Measurements from ENCODE around the gene STIM1. TPM values are rescaled to one million over a fixed set of nuclear protein-coding genes. Genes with fewer than 3 reads are reported as not detected.
A peak's percentile ranks its signal among the peaks of the same experiment; 100 is the strongest.

Gene STIM1
- total and polyA plus RNA-seq, 2 experiments from 2014 or later: 16.1 to 60.0 TPM

DNA sequence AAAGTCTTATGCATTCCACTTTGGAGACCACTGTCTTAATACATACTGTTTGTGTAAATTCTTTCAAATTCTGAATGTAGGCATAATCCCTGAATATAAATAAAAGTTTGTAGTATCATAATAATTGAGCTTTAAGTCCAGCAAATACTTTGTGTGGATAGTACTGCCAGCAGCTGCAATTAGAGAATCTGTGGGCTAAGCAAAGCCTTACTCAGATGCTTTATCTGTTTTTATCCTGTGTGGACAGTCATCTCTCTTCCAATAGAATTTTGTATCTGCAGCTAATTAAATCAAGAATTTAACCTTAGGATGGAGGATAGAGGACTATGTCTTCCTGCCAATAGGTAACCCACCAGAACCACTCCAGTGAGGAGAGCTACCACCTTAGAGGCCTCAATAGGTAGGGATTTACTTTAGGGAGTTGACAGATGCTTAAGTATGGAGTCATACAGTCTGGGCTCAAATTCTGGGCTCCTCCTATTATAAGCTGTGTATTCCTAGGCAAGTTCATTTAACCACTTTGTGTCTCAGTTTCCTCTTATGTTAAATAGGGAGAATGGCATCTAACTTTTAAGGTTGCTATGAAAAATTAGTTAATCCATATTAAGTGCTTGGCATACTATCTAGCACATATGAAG lies 71.1 kb downstream of the STIM1 start:
- no peak overlapping the region for H3K4me3 ChIP-seq
- H3K27ac ChIP-seq: no peak overlapping the region
- no peaks in the 10 kb centered on the region for H3K9me3 ChIP-seq (ENCODE audit: low read depth)
- TF ChIP-seq CTCF (IDR thresholded peaks at IDR 0.05; ENCODE audit: low read depth, low read length): no peak
- H3K36me3 ChIP-seq: no peaks in the 10 kb centered on the region
- peaks cover 25% of the 10 kb centered on the region for H3K4me1 ChIP-seq (ENCODE audit: low read depth)
- H3K27me3 ChIP-seq: no peaks in the 10 kb centered on the region
- DNase-seq (ENCODE audit: low read depth in 1 of 2, low spot score in 1 of 2): no peak

GRCh38 chr11:3927129-3927796 lies 71.8 kb downstream of the STIM1 start:
- TF ChIP-seq CTCF (IDR thresholded peaks at IDR 0.05; ENCODE audit: low read depth, low read length): no peak
- Histone ChIP-seq H3K27me3 (no peaks in the 10 kb centered on the region), H3K36me3 (no peaks in the 10 kb centered on the region), H3K4me3 (no peak overlapping the region), H3K9me3 (ENCODE audit: low read depth) (no peaks in the 10 kb centered on the region), H3K27ac (no peak overlapping the region), H3K4me1 (ENCODE audit: low read depth) (peaks cover 25% of the 10 kb centered on the region)
- no peak for DNase-seq (ENCODE audit: low read depth in 1 of 2, low spot score in 1 of 2)

GRCh38 chr11:3929232-3929631 lies 73.8 kb downstream of the STIM1 start:
- TF ChIP-seq CTCF (IDR thresholded peaks at IDR 0.05; ENCODE audit: low read depth, low read length): no peak

GRCh38 chr11:3929649-3930048 lies 74.2 kb downstream of the STIM1 start:
- Histone ChIP-seq H3K4me1 (ENCODE audit: low read depth) (peaks cover 38% of the 10 kb centered on the region), H3K9me3 (ENCODE audit: low read depth) (no peaks in the 10 kb centered on the region), H3K27me3 (no peaks in the 10 kb centered on the region), H3K27ac (peak overlapping the region; percentile 91), H3K36me3 (no peaks in the 10 kb centered on the region), H3K4me3 (no peak overlapping the region)
- peak in 1 of 2 donors; percentile 84 for DNase-seq (ENCODE audit: low read depth in 1 of 2, low spot score in 1 of 2)
- TF ChIP-seq CTCF (IDR thresholded peaks at IDR 0.05; ENCODE audit: low read depth, low read length): no peak

More at GRCh38 chr11:3929232-3929631, 73.8 kb downstream of the STIM1 start:
- no peaks in the 10 kb centered on the region for H3K27me3 ChIP-seq
- DNase-seq (ENCODE audit: low read depth in 1 of 2, low spot score in 1 of 2): no peak
- no peaks in the 10 kb centered on the region for H3K36me3 ChIP-seq
- H3K27ac ChIP-seq: peak overlapping the region; percentile 91
- H3K4me1 ChIP-seq (ENCODE audit: low read depth): peaks cover 34% of the 10 kb centered on the region
- H3K9me3 ChIP-seq (ENCODE audit: low read depth): no peaks in the 10 kb centered on the region
- H3K4me3 ChIP-seq: no peak overlapping the region

DNA sequence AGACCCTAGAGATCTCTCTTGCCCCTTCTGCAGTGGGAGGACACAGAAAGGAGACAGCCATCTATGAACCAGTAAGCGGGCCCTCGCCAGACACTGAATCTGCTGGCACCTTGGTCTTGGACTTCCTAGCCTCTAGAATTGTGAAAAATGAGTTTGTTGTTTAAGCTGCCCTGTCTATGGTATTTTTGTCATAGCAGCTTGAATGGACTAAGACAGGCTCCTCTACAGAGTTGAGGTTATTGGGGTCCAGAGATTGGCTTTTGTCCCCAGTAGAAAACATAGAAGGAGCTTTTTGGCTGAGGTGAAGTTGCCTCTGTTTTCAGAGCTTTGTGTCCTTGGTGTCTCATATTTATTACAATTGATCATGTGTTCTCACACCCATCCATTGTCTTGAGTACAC lies 77.2 kb downstream of the STIM1 start:
- no peak for DNase-seq (ENCODE audit: low read depth in 1 of 2, low spot score in 1 of 2)
- Histone ChIP-seq H3K36me3 (no peaks in the 10 kb centered on the region), H3K4me3 (no peak overlapping the region), H3K9me3 (ENCODE audit: low read depth) (no peaks in the 10 kb centered on the region), H3K27ac (no peak overlapping the region), H3K4me1 (ENCODE audit: low read depth) (peaks cover 38% of the 10 kb centered on the region), H3K27me3 (no peaks in the 10 kb centered on the region)
- TF ChIP-seq CTCF (IDR thresholded peaks at IDR 0.05; ENCODE audit: low read depth, low read length): no peak

All from cardiac muscle cell (in vitro differentiated cells and primary cell).